Stomach (tissue), 4 donors: Measurements from ENCODE around the gene CDK3.

ENCODE experiments used
- CTCF ChIP-seq, 7 experiments: fragments of 450-650 bp in 4 of 7; fragments of 200-600 bp in 3 of 7; sonication (generic) in 3 of 7; IDR thresholded peaks; one replicate each; pipeline ENCODE4 v1.5.1; 2016 to 2019; ENCODE audit warnings: antibody characterized with exemption in 7 of 7, control low read depth in 2 of 7, mild to moderate bottlenecking in 1 of 7
- POLR2AphosphoS5 ChIP-seq, 3 donors: sonication (generic); formaldehyde crosslinking; IDR thresholded peaks; one replicate each; pipeline ENCODE4 v1.6.1; 2016; ENCODE audit warnings: antibody characterized with exemption in 3 of 3

GRCh38 chr17:76025294-76025693 is 24.6 kb downstream of the CDK3 start:
- TF ChIP-seq CTCF (IDR thresholded peaks at IDR 0.05) (no peak), POLR2AphosphoS5 (IDR thresholded peaks at IDR 0.05) (no peak)
